Measurements from ENCODE around the gene IL31RA. TPM values are rescaled to one million over a fixed set of nuclear protein-coding genes. Genes with fewer than 3 reads are reported as not detected.
"Not testable (repeated sequence)": the region's sequence is repeated elsewhere in the genome, so short reads cannot be mapped to it uniquely, and the experiment has no call there.

Gene IL31RA
- 0.87 and 1.0 TPM in 2 replicates for total RNA-seq (2012; rRNA removed)

- Histone ChIP-seq H3K27me3 (ENCODE audit: control insufficient read depth, insufficient read depth, low read length) (no peaks in the 10 kb centered on the region), H3K4me2 (ENCODE audit: low read length) (peak within 1 kb of the TSS; percentile 75), H3K4me1 (ENCODE audit: control insufficient read depth, insufficient read depth, low read length) (peaks cover 48% of the 10 kb centered on the region), H3K4me3 (ENCODE audit: low read length) (peak within 1 kb of the TSS; percentile 58), H3K9ac (ENCODE audit: low read depth, low read length) (peak within 1 kb of the TSS; percentile 41), H3K9me3 (replicated peaks; ENCODE audit: low read length) (no peaks in the 10 kb centered on the region), H3K36me3 (ENCODE audit: insufficient read depth, low read length) (no peaks in the 10 kb centered on the region)
These were observed at the start of gene IL31RA for GRCh38 chr5:55850839-55851674. IL31RA (plus strand) TSS chr5:55851357; CDS start chr5:55851571, 214 bp downstream.

- H3K36me3 ChIP-seq (ENCODE audit: insufficient read depth, low read length); H3K9ac ChIP-seq (ENCODE audit: low read depth, low read length); H3K27me3 ChIP-seq (ENCODE audit: control insufficient read depth, insufficient read depth, low read length); H3K4me1 ChIP-seq (ENCODE audit: control insufficient read depth, insufficient read depth, low read length); H3K4me3 ChIP-seq (ENCODE audit: low read length); H3K4me2 ChIP-seq (ENCODE audit: low read length); H3K9me3 ChIP-seq (replicated peaks; ENCODE audit: low read length): not testable (repeated sequence)
These were observed 42.3 kb upstream of the IL31RA start for GRCh38 chr5:55808814-55809213.

DNA sequence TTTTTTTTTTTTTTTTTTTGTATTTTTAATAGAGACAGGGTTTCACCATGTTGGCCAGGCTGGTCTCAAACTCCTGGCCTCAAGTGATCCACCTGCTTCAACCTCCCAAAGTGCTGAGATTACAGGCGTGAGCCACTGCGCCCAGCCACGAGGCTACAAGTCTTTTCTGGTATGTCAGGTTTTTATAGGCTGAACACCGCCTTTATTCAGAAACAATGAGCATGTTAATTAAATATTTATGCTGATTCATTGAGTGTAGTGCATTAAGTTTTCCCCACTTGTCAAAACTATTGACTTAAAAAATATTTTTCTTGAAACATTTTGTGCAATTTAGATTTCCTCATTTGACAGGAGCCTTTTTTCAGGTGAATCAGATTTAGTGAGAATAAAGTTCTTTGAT, 35.2 kb upstream of the IL31RA start:
- H3K9ac ChIP-seq (ENCODE audit: low read depth, low read length); H3K27me3 ChIP-seq (ENCODE audit: control insufficient read depth, insufficient read depth, low read length); H3K36me3 ChIP-seq (ENCODE audit: insufficient read depth, low read length); H3K4me1 ChIP-seq (ENCODE audit: control insufficient read depth, insufficient read depth, low read length); H3K4me2 ChIP-seq (ENCODE audit: low read length); H3K9me3 ChIP-seq (replicated peaks; ENCODE audit: low read length); H3K4me3 ChIP-seq (ENCODE audit: low read length): not testable (repeated sequence)

- H3K4me2 ChIP-seq (ENCODE audit: low read length): no peak overlapping the region
- H3K27me3 ChIP-seq (ENCODE audit: control insufficient read depth, insufficient read depth, low read length): no peaks in the 10 kb centered on the region
- peaks cover 8% of the 10 kb centered on the region for H3K4me1 ChIP-seq (ENCODE audit: control insufficient read depth, insufficient read depth, low read length)
- H3K36me3 ChIP-seq (ENCODE audit: insufficient read depth, low read length): no peaks in the 10 kb centered on the region
- H3K4me3 ChIP-seq (ENCODE audit: low read length): no peak overlapping the region
- H3K9me3 ChIP-seq (replicated peaks; ENCODE audit: low read length): no peaks in the 10 kb centered on the region
- no peak overlapping the region for H3K9ac ChIP-seq (ENCODE audit: low read depth, low read length)
These were observed 34.8 kb upstream of the IL31RA start for GRCh38 chr5:55816342-55816741.

DNA sequence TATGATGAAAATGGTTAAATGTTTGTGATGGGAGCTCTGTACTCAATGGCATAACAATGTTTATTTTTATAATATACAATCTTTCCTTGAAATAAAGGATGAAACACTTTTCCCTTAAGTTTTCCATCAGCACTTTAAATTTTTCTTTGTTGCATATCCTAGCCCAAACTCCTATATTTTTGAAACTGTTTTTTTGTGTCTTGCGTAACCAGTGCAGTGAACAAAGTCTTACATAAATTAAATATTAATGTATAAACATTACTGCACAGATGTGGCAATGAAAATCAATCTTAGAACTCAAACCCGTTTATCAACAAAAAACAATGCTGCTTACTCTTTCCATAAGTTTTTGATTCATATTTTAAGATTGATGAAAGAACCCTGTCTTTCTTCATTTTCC, 34.1 kb upstream of the IL31RA start:
- H3K27me3 ChIP-seq (ENCODE audit: control insufficient read depth, insufficient read depth, low read length): no peaks in the 10 kb centered on the region
- H3K36me3 ChIP-seq (ENCODE audit: insufficient read depth, low read length): no peaks in the 10 kb centered on the region
- no peak overlapping the region for H3K4me3 ChIP-seq (ENCODE audit: low read length)
- no peak overlapping the region for H3K9ac ChIP-seq (ENCODE audit: low read depth, low read length)
- H3K4me2 ChIP-seq (ENCODE audit: low read length): no peak overlapping the region
- no peaks in the 10 kb centered on the region for H3K9me3 ChIP-seq (replicated peaks; ENCODE audit: low read length)
- H3K4me1 ChIP-seq (ENCODE audit: control insufficient read depth, insufficient read depth, low read length): peaks cover 13% of the 10 kb centered on the region

GRCh38 chr5:55820488-55820887, 30.7 kb upstream of the IL31RA start:
- H3K4me3 ChIP-seq (ENCODE audit: low read length): no peak overlapping the region
- H3K9me3 ChIP-seq (replicated peaks; ENCODE audit: low read length): no peaks in the 10 kb centered on the region
- H3K4me1 ChIP-seq (ENCODE audit: control insufficient read depth, insufficient read depth, low read length): peaks cover 13% of the 10 kb centered on the region
- no peak overlapping the region for H3K4me2 ChIP-seq (ENCODE audit: low read length)
- H3K9ac ChIP-seq (ENCODE audit: low read depth, low read length): no peak overlapping the region
- no peaks in the 10 kb centered on the region for H3K36me3 ChIP-seq (ENCODE audit: insufficient read depth, low read length)
- H3K27me3 ChIP-seq (ENCODE audit: control insufficient read depth, insufficient read depth, low read length): peaks cover 2% of the 10 kb centered on the region

DNA sequence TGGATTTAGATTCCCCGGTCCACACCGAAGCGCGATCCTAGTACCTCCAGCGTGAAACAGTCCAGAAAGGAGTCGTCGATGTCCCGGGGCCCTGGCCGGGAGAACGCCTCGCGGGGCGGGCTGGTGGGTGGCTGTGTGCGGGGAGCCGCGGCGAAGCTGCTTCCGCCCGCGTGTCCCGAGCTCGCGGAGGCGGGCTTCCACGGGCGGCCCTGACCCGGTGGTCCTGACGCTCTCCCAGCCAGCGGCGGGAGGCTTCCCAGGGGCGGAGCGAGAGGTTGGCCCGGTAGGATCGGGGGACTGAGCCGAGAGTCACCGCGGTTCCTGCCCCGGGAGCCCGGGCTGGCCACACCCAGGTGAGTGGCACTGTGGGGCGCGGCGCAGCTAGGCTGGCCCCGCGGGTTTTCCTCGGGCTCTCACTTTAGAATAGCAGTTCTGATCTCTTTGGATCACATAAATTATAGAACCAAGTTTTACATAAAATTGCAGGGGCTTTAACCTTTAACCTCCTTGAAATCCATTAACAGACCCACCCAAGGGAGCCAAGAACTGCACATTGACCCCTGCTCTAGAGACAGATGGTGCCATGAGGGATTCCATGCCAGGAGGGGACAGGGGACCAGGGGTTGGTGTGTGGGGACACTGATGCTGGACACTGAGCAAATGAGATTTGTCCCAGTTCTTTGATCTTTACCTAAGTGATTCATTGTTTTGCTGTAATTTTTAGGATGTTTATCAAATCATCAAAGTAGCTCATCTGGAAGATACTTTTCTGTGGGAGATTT, 29.2 kb upstream of the IL31RA start:
- H3K36me3 ChIP-seq (ENCODE audit: insufficient read depth, low read length): no peaks in the 10 kb centered on the region

DNA sequence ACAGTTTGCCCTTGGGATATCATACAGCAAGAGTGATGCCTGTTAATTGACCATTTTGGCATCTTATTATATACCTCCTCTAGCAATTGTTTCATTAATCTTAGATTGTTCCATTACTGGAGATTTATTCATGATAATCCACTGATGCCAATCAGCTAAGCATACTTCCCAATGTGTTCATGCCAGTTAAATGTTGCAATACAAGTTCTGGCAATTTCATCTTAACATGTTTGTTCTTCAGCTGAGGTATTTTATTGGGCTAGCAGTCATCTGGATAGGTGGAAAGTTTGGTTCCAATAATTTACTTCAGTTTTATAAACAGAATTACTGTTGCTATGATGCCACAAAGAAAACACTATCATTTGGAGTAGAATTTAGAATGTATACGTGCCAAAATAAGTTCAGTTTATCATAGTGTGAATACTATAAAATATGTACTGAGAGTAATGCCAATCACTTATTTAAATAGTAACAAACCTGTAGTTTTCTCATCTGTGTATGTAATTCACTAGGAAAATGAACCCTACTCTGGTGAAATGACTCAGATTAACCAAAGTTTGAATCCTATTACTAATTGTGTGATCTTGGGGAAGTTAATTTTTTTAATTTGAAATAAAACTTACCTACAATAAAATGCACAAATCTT, 27.9 kb upstream of the IL31RA start:
- no peaks in the 10 kb centered on the region for H3K36me3 ChIP-seq (ENCODE audit: insufficient read depth, low read length)
- no peak overlapping the region for H3K4me2 ChIP-seq (ENCODE audit: low read length)
- no peak overlapping the region for H3K9ac ChIP-seq (ENCODE audit: low read depth, low read length)
- H3K4me1 ChIP-seq (ENCODE audit: control insufficient read depth, insufficient read depth, low read length): peaks cover 4% of the 10 kb centered on the region
- no peak overlapping the region for H3K4me3 ChIP-seq (ENCODE audit: low read length)
- peaks cover 2% of the 10 kb centered on the region for H3K27me3 ChIP-seq (ENCODE audit: control insufficient read depth, insufficient read depth, low read length)
- H3K9me3 ChIP-seq (replicated peaks; ENCODE audit: low read length): no peaks in the 10 kb centered on the region

More for the DNA sequence above, 29.2 kb upstream of the IL31RA start:
- H3K4me3 ChIP-seq (ENCODE audit: low read length): peak overlapping the region; percentile 59
- peaks cover 2% of the 10 kb centered on the region for H3K27me3 ChIP-seq (ENCODE audit: control insufficient read depth, insufficient read depth, low read length)
- no peak overlapping the region for H3K9ac ChIP-seq (ENCODE audit: low read depth, low read length)
- H3K9me3 ChIP-seq (replicated peaks; ENCODE audit: low read length): no peaks in the 10 kb centered on the region
- H3K4me1 ChIP-seq (ENCODE audit: control insufficient read depth, insufficient read depth, low read length): peaks cover 4% of the 10 kb centered on the region
- peak overlapping the region; percentile 78 for H3K4me2 ChIP-seq (ENCODE audit: low read length)

GRCh38 chr5:55829956-55830355, 21.2 kb upstream of the IL31RA start:
- no peak overlapping the region for H3K4me2 ChIP-seq (ENCODE audit: low read length)
- no peaks in the 10 kb centered on the region for H3K9me3 ChIP-seq (replicated peaks; ENCODE audit: low read length)
- H3K4me3 ChIP-seq (ENCODE audit: low read length): no peak overlapping the region
- H3K9ac ChIP-seq (ENCODE audit: low read depth, low read length): no peak overlapping the region
- H3K27me3 ChIP-seq (ENCODE audit: control insufficient read depth, insufficient read depth, low read length): no peaks in the 10 kb centered on the region
- no peaks in the 10 kb centered on the region for H3K36me3 ChIP-seq (ENCODE audit: insufficient read depth, low read length)
- H3K4me1 ChIP-seq (ENCODE audit: control insufficient read depth, insufficient read depth, low read length): no peaks in the 10 kb centered on the region

DNA sequence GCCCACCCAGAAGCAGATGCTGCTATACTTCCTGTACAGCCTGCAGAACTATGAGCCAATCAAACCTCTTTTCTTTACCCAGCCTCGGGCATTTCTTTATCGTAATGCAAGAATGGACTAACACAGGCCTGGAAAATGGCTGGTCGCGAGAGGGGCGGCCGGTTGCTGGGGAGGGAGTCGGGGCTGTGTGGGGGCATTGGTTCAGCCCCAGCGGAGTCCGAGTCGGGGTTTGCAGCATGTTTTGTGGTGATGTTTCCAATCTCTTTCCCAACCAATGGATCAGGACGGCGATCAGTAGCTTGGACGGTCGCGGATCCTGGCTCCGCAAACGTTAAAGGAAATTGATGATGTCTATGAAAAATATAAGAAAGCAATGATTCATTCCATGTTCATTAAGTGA, 18.7 kb upstream of the IL31RA start:
- Histone ChIP-seq H3K9me3 (replicated peaks; ENCODE audit: low read length) (no peaks in the 10 kb centered on the region), H3K4me3 (ENCODE audit: low read length) (no peak overlapping the region), H3K4me2 (ENCODE audit: low read length) (no peak overlapping the region), H3K27me3 (ENCODE audit: control insufficient read depth, insufficient read depth, low read length) (no peaks in the 10 kb centered on the region), H3K9ac (ENCODE audit: low read depth, low read length) (no peak overlapping the region), H3K4me1 (ENCODE audit: control insufficient read depth, insufficient read depth, low read length) (no peaks in the 10 kb centered on the region), H3K36me3 (ENCODE audit: insufficient read depth, low read length) (no peaks in the 10 kb centered on the region)

DNA sequence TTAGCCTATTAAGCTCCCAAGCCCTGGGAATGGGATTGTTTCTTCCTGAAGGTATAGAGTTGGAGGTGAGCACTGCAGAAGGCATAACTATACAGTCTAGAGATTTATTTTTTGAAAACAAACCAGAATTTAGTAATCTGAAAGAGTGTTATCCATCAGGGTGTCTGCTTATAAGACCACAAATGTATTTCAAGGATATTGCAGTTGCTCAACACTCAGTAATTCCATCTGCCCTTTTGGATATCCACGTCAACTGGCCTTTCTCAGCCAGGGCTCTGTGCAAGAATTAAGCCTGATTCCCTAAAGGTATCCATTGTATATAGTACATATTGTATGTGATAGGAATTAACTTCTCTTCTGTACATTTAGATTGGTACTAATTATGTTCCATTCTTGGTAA, 15.0 kb upstream of the IL31RA start:
- H3K27me3 ChIP-seq (ENCODE audit: control insufficient read depth, insufficient read depth, low read length): no peaks in the 10 kb centered on the region
- no peak overlapping the region for H3K9ac ChIP-seq (ENCODE audit: low read depth, low read length)
- H3K9me3 ChIP-seq (replicated peaks; ENCODE audit: low read length): no peaks in the 10 kb centered on the region
- no peaks in the 10 kb centered on the region for H3K36me3 ChIP-seq (ENCODE audit: insufficient read depth, low read length)
- H3K4me2 ChIP-seq (ENCODE audit: low read length): no peak overlapping the region
- H3K4me1 ChIP-seq (ENCODE audit: control insufficient read depth, insufficient read depth, low read length): no peaks in the 10 kb centered on the region
- H3K4me3 ChIP-seq (ENCODE audit: low read length): no peak overlapping the region
